ENCODE measurements around the gene SPINK8.
"Not testable (repeated sequence)": the region's sequence is repeated elsewhere in the genome, so short reads cannot be mapped to it uniquely, and the experiment has no call there.

The SPINK8 gene

GRCh38 chr3:48331706-48332435 lies 1.6 kb downstream of the SPINK8 start:
- not testable (repeated sequence) for DNase-seq (ENCODE audit: low read depth in 2 of 2)

- DNase-seq (ENCODE audit: low read depth in 2 of 2): no peak
Measured at GRCh38 chr3:48320996-48321395, 12.5 kb downstream of the SPINK8 start.

- DNase-seq (ENCODE audit: low read depth in 2 of 2): no peak
Measured at GRCh38 chr3:48318713-48319468, 14.6 kb downstream of the SPINK8 start.

GRCh38 chr3:48314542-48314941 lies 18.9 kb downstream of the SPINK8 start:
- no peak for DNase-seq (ENCODE audit: low read depth in 2 of 2)

GRCh38 chr3:48306860-48307530 lies 26.5 kb downstream of the SPINK8 start:
- no peak for DNase-seq (ENCODE audit: low read depth in 2 of 2)

- DNase-seq (ENCODE audit: low read depth in 2 of 2): no peak
Measured at GRCh38 chr3:48306290-48306689, 27.2 kb downstream of the SPINK8 start.

- DNase-seq (ENCODE audit: low read depth in 2 of 2): no peak
Measured at GRCh38 chr3:48305396-48305795, 28.1 kb downstream of the SPINK8 start.

GRCh38 chr3:48303021-48303420 lies 30.4 kb downstream of the SPINK8 start:
- DNase-seq (ENCODE audit: low read depth in 2 of 2): no peak

GRCh38 chr3:48301800-48302166 lies 31.7 kb downstream of the SPINK8 start:
- DNase-seq (ENCODE audit: low read depth in 2 of 2): peak in 1 of 2 donors; percentile 26

- peak; percentile 93 to 95 for DNase-seq (ENCODE audit: low read depth in 2 of 2)
Measured at GRCh38 chr3:48301020-48301799, 32.3 kb downstream of the SPINK8 start, which contains the start of gene NME6. Gene NME6 (minus strand): TSS chr3:48301367.

GRCh38 chr3:48299746-48300712 lies 33.4 kb downstream of the SPINK8 start:
- DNase-seq (ENCODE audit: low read depth in 2 of 2): peak in 1 of 2 donors; percentile 7

GRCh38 chr3:48297111-48297810 lies 36.2 kb downstream of the SPINK8 start:
- no peak for DNase-seq (ENCODE audit: low read depth in 2 of 2)

GRCh38 chr3:48296699-48297098 lies 36.8 kb downstream of the SPINK8 start:
- no peak for DNase-seq (ENCODE audit: low read depth in 2 of 2)

- no peak for DNase-seq (ENCODE audit: low read depth in 2 of 2)
Measured at GRCh38 chr3:48294611-48295263, 38.7 kb downstream of the SPINK8 start.

GRCh38 chr3:48289659-48290058 lies 43.8 kb downstream of the SPINK8 start:
- DNase-seq (ENCODE audit: low read depth in 2 of 2): no peak

- no peak for DNase-seq (ENCODE audit: low read depth in 2 of 2)
Measured at GRCh38 chr3:48287034-48287433, 46.4 kb downstream of the SPINK8 start.

- no peak for DNase-seq (ENCODE audit: low read depth in 2 of 2)
Measured at GRCh38 chr3:48286308-48286707, 47.2 kb downstream of the SPINK8 start.

GRCh38 chr3:48285675-48286074 lies 47.8 kb downstream of the SPINK8 start:
- no peak for DNase-seq (ENCODE audit: low read depth in 2 of 2)

GRCh38 chr3:48285132-48285531 lies 48.3 kb downstream of the SPINK8 start:
- no peak for DNase-seq (ENCODE audit: low read depth in 2 of 2)

Data from stimulated activated CD4-positive, alpha-beta T cell treated with anti-CD3 and anti-CD28 coated beads, Interleukin-4, amount 100 ng/mL, for 48 hours (primary cell).